ENCODE results near the gene WRNIP1.
A peak's percentile ranks its signal among the peaks of the same experiment; 100 is the strongest.

WRNIP1 gene

DNA sequence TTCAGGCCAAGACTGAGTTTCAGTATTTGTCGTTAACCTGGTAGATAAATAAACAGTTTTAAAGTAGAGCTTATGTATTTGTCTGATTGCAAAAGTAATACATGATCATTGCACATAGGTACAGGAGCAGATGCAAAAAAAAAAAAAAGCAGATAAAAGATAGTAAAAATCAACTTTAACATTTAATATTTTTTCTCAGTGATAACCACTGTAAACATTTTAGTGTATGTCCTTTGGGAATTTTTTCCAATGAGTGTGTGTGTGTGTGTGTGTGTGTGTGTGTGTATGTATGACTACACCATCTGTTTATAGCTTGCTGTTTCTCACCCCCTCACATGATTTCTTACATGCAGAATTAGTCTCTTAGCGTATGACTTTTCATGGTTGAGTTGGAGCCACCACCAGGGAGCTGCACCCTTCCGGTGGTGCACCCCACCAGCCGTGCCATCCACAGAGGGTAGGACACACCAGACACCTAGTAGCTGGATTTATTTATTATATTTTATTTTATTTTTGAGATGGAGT lies 26.3 kb downstream of the WRNIP1 start:
- no peak for DNase-seq
- H2BK120ac ChIP-seq (ENCODE audit: low read depth, low read length), result no peak overlapping the region
- no peak overlapping the region for H3K4me3 ChIP-seq (ENCODE audit: low read length)
- no peaks in the 10 kb centered on the region for H3K27me3 ChIP-seq (ENCODE audit: insufficient read depth, low read length, poor library complexity)
- no peaks in the 10 kb centered on the region for H3K4me1 ChIP-seq (ENCODE audit: control insufficient read depth, low read depth, low read length)
- H3K79me1 ChIP-seq (ENCODE audit: low read length), result peaks cover 6% of the 10 kb centered on the region
- H3K4ac ChIP-seq (ENCODE audit: low read depth, low read length), result no peak overlapping the region
- no CpG with 5 or more reads among the region's 4 CpGs for WGBS (ENCODE audit: extremely low coverage, insufficient coverage, low lambda C conversion rate)
- no peak overlapping the region for H3K4me2 ChIP-seq (ENCODE audit: low read length)
- no peak overlapping the region for H3K9ac ChIP-seq (ENCODE audit: low read length)
- no peaks in the 10 kb centered on the region for H3K36me3 ChIP-seq (ENCODE audit: control insufficient read depth, insufficient read depth, low read length)
- H2BK5ac ChIP-seq (ENCODE audit: low read length), result no peak overlapping the region
- no peak overlapping the region for H2AK5ac ChIP-seq (ENCODE audit: low read length)
- H3K27ac ChIP-seq (ENCODE audit: low read depth, low read length), result no peak overlapping the region
- no peak overlapping the region for H4K5ac ChIP-seq (ENCODE audit: low read length)
- H3K56ac ChIP-seq (ENCODE audit: low read length), result no peak overlapping the region
- H3K23ac ChIP-seq (ENCODE audit: low read length), result no peak overlapping the region
- H3K18ac ChIP-seq (ENCODE audit: low read length), result no peak overlapping the region
- H3K79me2 ChIP-seq (ENCODE audit: control insufficient read depth, insufficient read depth, low read length), result peaks cover 2% of the 10 kb centered on the region
- no peak overlapping the region for H2BK15ac ChIP-seq (replicated peaks; ENCODE audit: low read depth)
- H4K8ac ChIP-seq (ENCODE audit: low read depth, low read length), result no peak overlapping the region

DNA sequence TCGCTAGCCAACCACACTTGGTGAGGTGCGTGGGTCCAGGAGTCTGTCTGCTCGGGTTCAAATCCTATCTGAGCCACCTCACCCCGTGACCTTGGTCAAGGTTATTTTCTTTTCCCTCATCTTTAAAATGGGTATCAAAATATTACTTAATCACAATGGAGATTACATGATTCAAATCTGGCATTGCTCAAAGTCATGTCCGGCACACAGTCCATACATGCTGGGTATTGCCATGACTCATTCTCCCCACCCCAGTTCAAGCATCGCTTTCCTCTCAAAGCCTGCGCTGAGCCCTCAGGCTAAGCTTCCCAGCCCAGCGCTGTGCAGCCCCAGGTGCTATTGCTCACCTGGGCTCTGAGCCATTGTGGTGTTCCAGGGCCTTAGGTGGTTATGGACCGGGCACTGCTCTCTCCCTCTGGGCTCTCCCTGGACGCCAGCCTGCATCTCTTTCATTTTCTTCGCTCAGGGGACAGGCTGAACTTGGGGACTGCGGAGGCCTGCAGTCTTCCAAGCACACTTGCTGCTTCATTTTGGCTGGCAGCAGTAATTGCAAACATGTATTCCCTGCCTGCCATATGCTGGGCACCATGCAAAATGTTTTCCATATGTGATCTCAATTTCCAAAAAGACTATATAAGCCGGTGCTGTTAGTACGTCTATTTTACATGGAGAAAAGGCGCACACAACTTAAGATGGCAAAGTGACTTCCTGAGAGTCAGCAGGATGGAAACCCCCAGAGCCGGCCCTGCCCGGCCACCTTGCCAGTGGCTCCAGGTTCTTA lies 27.3 kb downstream of the WRNIP1 start:
- Histone ChIP-seq H3K9ac (ENCODE audit: low read length) (no peak overlapping the region), H2BK5ac (ENCODE audit: low read length) (no peak overlapping the region), H3K27me3 (ENCODE audit: insufficient read depth, low read length, poor library complexity) (no peaks in the 10 kb centered on the region), H3K18ac (ENCODE audit: low read length) (no peak overlapping the region), H2BK15ac (replicated peaks; ENCODE audit: low read depth) (no peak overlapping the region), H3K27ac (ENCODE audit: low read depth, low read length) (no peak overlapping the region), H3K79me2 (ENCODE audit: control insufficient read depth, insufficient read depth, low read length) (no peaks in the 10 kb centered on the region), H3K56ac (ENCODE audit: low read length) (no peak overlapping the region), H3K4ac (ENCODE audit: low read depth, low read length) (peak overlapping the region; percentile 76), H4K5ac (ENCODE audit: low read length) (no peak overlapping the region), H3K4me2 (ENCODE audit: low read length) (no peak overlapping the region), H3K23ac (ENCODE audit: low read length) (no peak overlapping the region), H3K4me3 (ENCODE audit: low read length) (no peak overlapping the region), H2BK120ac (ENCODE audit: low read depth, low read length) (no peak overlapping the region), H3K36me3 (ENCODE audit: control insufficient read depth, insufficient read depth, low read length) (no peaks in the 10 kb centered on the region), H2AK5ac (ENCODE audit: low read length) (no peak overlapping the region), H4K8ac (ENCODE audit: low read depth, low read length) (no peak overlapping the region), H3K79me1 (ENCODE audit: low read length) (peaks cover 4% of the 10 kb centered on the region), H3K4me1 (ENCODE audit: control insufficient read depth, low read depth, low read length) (no peaks in the 10 kb centered on the region)
- DNase-seq, result no peak
- WGBS (ENCODE audit: extremely low coverage, insufficient coverage, low lambda C conversion rate), result no CpG with 5 or more reads among the region's 17 CpGs

DNA sequence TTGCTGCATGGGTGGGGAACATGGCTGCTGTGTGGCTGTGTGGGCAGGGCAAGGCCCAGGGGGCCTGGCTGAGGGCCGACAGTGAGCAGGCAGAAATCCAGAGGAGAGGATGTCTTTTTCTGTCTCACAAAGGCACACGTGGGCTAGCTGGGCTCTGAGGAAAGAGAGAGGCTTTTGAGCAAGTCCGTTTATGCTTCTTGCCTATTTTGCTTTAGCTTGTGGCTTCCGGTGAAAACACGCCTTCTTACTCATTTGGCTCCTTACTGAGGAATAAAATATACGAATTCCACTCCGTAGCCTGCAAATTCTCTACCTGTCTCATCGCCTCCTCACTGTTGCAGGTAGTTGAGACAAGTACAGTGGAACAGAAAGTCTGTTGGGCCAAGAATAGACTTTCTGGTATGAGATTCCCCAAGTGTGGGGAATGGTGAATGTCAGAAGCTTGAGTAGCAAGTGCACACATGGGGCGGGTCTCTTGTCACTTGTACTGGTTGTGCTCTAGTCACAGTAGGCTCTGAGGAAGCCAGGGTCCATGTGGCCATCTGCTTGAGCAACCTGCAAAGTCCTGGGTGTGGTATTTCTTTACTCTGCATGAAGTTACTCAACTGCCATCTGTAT lies 28.4 kb downstream of the WRNIP1 start:
- H2BK15ac ChIP-seq (replicated peaks; ENCODE audit: low read depth), result no peak overlapping the region
- no peak overlapping the region for H3K18ac ChIP-seq (ENCODE audit: low read length)
- H3K27me3 ChIP-seq (ENCODE audit: insufficient read depth, low read length, poor library complexity), result no peaks in the 10 kb centered on the region
- no peak overlapping the region for H2AK5ac ChIP-seq (ENCODE audit: low read length)
- no CpG with 5 or more reads among the region's 9 CpGs for WGBS (ENCODE audit: extremely low coverage, insufficient coverage, low lambda C conversion rate)
- no peak overlapping the region for H3K27ac ChIP-seq (ENCODE audit: low read depth, low read length)
- no peak overlapping the region for H2BK120ac ChIP-seq (ENCODE audit: low read depth, low read length)
- no peak overlapping the region for H3K23ac ChIP-seq (ENCODE audit: low read length)
- no peaks in the 10 kb centered on the region for H3K4me1 ChIP-seq (ENCODE audit: control insufficient read depth, low read depth, low read length)
- H2BK5ac ChIP-seq (ENCODE audit: low read length), result no peak overlapping the region
- H3K56ac ChIP-seq (ENCODE audit: low read length), result no peak overlapping the region
- no peaks in the 10 kb centered on the region for H3K36me3 ChIP-seq (ENCODE audit: control insufficient read depth, insufficient read depth, low read length)
- H3K79me2 ChIP-seq (ENCODE audit: control insufficient read depth, insufficient read depth, low read length), result no peaks in the 10 kb centered on the region
- H3K79me1 ChIP-seq (ENCODE audit: low read length), result peaks cover 2% of the 10 kb centered on the region
- H4K5ac ChIP-seq (ENCODE audit: low read length), result no peak overlapping the region
- DNase-seq, result no peak
- H3K4me2 ChIP-seq (ENCODE audit: low read length), result no peak overlapping the region
- no peak overlapping the region for H3K4ac ChIP-seq (ENCODE audit: low read depth, low read length)
- H3K4me3 ChIP-seq (ENCODE audit: low read length), result no peak overlapping the region
- H3K9ac ChIP-seq (ENCODE audit: low read length), result no peak overlapping the region
- H4K8ac ChIP-seq (ENCODE audit: low read depth, low read length), result no peak overlapping the region

DNA sequence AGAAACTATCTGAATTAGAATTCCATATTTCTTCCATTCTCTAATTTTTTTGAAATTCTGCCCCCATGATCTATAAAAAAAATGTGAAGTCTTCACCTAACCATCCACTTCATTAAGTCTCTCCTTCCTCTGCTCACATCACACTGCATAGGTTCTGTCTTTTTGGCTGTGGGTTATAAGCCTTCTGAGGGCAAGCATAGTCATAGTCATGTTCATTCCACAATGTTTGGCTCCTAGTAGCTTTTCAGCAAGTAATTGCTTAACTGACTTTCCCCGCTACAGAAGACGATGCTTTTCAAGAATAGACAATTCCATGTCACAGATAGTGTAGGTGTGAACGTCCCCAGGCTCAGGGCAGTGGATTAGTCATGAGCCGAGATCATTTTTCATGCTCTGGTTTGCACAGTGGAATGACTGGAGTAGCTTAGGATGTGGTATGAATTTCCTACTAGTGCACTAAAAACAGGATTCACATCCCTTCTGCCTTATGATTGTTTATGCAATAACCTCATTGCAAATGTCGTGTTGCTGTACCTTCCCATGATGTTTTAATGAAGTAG lies 29.1 kb downstream of the WRNIP1 start:
- Histone ChIP-seq H4K8ac (ENCODE audit: low read depth, low read length) (no peak overlapping the region), H3K9ac (ENCODE audit: low read length) (no peak overlapping the region), H2BK15ac (replicated peaks; ENCODE audit: low read depth) (no peak overlapping the region), H2BK120ac (ENCODE audit: low read depth, low read length) (no peak overlapping the region), H3K36me3 (ENCODE audit: control insufficient read depth, insufficient read depth, low read length) (no peaks in the 10 kb centered on the region), H3K4me1 (ENCODE audit: control insufficient read depth, low read depth, low read length) (no peaks in the 10 kb centered on the region), H4K5ac (ENCODE audit: low read length) (no peak overlapping the region), H3K79me2 (ENCODE audit: control insufficient read depth, insufficient read depth, low read length) (no peaks in the 10 kb centered on the region), H3K79me1 (ENCODE audit: low read length) (peaks cover 2% of the 10 kb centered on the region), H3K27ac (ENCODE audit: low read depth, low read length) (no peak overlapping the region), H3K27me3 (ENCODE audit: insufficient read depth, low read length, poor library complexity) (no peaks in the 10 kb centered on the region), H3K4ac (ENCODE audit: low read depth, low read length) (no peak overlapping the region), H3K56ac (ENCODE audit: low read length) (no peak overlapping the region), H2AK5ac (ENCODE audit: low read length) (no peak overlapping the region), H3K23ac (ENCODE audit: low read length) (no peak overlapping the region), H3K18ac (ENCODE audit: low read length) (no peak overlapping the region), H3K4me3 (ENCODE audit: low read length) (no peak overlapping the region), H2BK5ac (ENCODE audit: low read length) (no peak overlapping the region), H3K4me2 (ENCODE audit: low read length) (no peak overlapping the region)
- no peak for DNase-seq
- WGBS (ENCODE audit: extremely low coverage, insufficient coverage, low lambda C conversion rate), result no CpG with 5 or more reads among the region's 5 CpGs

DNA sequence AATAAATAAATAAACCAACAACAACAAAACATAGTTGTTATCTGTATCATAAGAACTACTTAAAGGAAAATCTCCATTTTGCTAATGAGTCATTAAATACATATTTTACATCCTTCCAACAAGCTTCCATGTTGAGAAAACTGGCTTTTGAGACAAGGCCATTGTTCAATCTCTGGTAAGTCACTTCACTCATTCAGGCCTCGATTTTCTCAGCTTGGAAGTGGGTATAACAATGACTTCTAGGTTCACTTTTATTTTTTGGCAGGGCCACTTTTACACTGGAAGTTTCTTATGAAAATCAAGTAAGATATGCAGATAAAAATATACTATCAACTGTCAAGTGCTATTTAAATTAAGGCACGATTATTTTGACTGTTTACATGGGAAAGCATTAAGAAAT lies 30.0 kb downstream of the WRNIP1 start:
- Histone ChIP-seq H3K18ac (ENCODE audit: low read length) (no peak overlapping the region), H2AK5ac (ENCODE audit: low read length) (no peak overlapping the region), H4K8ac (ENCODE audit: low read depth, low read length) (no peak overlapping the region), H2BK15ac (replicated peaks; ENCODE audit: low read depth) (no peak overlapping the region), H3K4me3 (ENCODE audit: low read length) (no peak overlapping the region), H3K79me1 (ENCODE audit: low read length) (peaks cover 2% of the 10 kb centered on the region), H2BK5ac (ENCODE audit: low read length) (no peak overlapping the region), H3K23ac (ENCODE audit: low read length) (no peak overlapping the region), H4K5ac (ENCODE audit: low read length) (no peak overlapping the region), H3K4ac (ENCODE audit: low read depth, low read length) (no peak overlapping the region), H3K4me1 (ENCODE audit: control insufficient read depth, low read depth, low read length) (no peaks in the 10 kb centered on the region), H3K27ac (ENCODE audit: low read depth, low read length) (no peak overlapping the region), H3K27me3 (ENCODE audit: insufficient read depth, low read length, poor library complexity) (no peaks in the 10 kb centered on the region), H2BK120ac (ENCODE audit: low read depth, low read length) (no peak overlapping the region), H3K9ac (ENCODE audit: low read length) (no peak overlapping the region), H3K56ac (ENCODE audit: low read length) (no peak overlapping the region), H3K4me2 (ENCODE audit: low read length) (no peak overlapping the region), H3K36me3 (ENCODE audit: control insufficient read depth, insufficient read depth, low read length) (no peaks in the 10 kb centered on the region), H3K79me2 (ENCODE audit: control insufficient read depth, insufficient read depth, low read length) (no peaks in the 10 kb centered on the region)
- no CpG with 5 or more reads among the region's 2 CpGs for WGBS (ENCODE audit: extremely low coverage, insufficient coverage, low lambda C conversion rate)
- DNase-seq, result no peak
